K562 (cell line): ENCODE data around the gene JADE2. TPM values are rescaled to one million over a fixed set of nuclear protein-coding genes. Genes with fewer than 3 reads are reported as not detected.

Experiments used
- ATAC-seq: fragments of 200-7000 bp; cut with Tn5 transposase; 3 replicates; pipeline ENCODE4 v1.9.1; 2020; ENCODE audit warnings: moderate library complexity
- BruUV-seq: library from RNA; stranded (reverse); fragments of 400-500 nt; replicated peaks from 2 replicates; lab custom pipeline; 2021; lab: Mats Ljungman, UMichigan
- CTCF ChIA-PET: fragments of 300-600 bp; formaldehyde crosslinking; extraction: SDS; loops from one replicate; lab custom pipeline; 2021; ENCODE audit warnings: low intra/inter-chr PET ratio; lab: Yijun Ruan, JAX
- POLR2A ChIA-PET: fragments of 300-600, 350-650 bp; sonication (Branson Sonifier 250); formaldehyde crosslinking; extraction: SDS; loops from one replicate; lab custom pipeline; 2021; ENCODE audit warnings: antibody characterized with exemption, inconsistent platforms; lab: Yijun Ruan, JAX
- DNase-seq, 4 experiments: peaks; one replicate each; pipeline versions ENCODE4 v3.0.0 to v3.0.0-alpha.2; 2011 to 2018; ENCODE audit warnings: low spot score in 3 of 4, mixed read lengths in 3 of 4; ENCODE audit errors: extremely low read depth in 1 of 4
- FAIRE-seq: peaks from 2 replicates; lab custom pipeline; 2011; peaks lifted over from hg19 to GRCh38; lab: Jason Lieb, UNC
- H2AFZ ChIP-seq: 2 replicates; pipeline ENCODE4 v1.6.0; 2011; ENCODE audit warnings: low read depth, low read length, control low read depth, inconsistent platforms
- H3K27ac ChIP-seq: fragments of 200-600 bp; 3 replicates; pipeline ENCODE4 v1.8.0; 2011; ENCODE audit warnings: low read depth, mild to moderate bottlenecking, control low read depth, inconsistent platforms, low read length, moderate library complexity, mixed read lengths; ENCODE audit errors: extremely low read depth
- H3K27me3 ChIP-seq, 2 experiments: fragments of 300-600 bp in 1 of 2; 2 replicates in 1 of 2; 3 replicates in 1 of 2; pipeline versions ENCODE4 v1.6.0 to v1.8.0; 2011; ENCODE audit warnings: inconsistent platforms in 2 of 2, low read length in 2 of 2, mild to moderate bottlenecking in 1 of 2, mixed read lengths in 1 of 2, moderate library complexity in 1 of 2; ENCODE audit not compliant: control insufficient read depth in 2 of 2, insufficient read depth in 2 of 2
- H3K36me3 ChIP-seq: fragments of 300-600 bp; 3 replicates; pipeline ENCODE4 v1.8.0; 2011; ENCODE audit warnings: mild to moderate bottlenecking, low read length, inconsistent platforms; ENCODE audit not compliant: control insufficient read depth, insufficient read depth
- H3K4me1 ChIP-seq, 2 experiments: fragments of 200-600 bp in 1 of 2; replicated peaks in 1 of 2; 2 replicates in 1 of 2; 3 replicates in 1 of 2; pipeline versions ENCODE4 v1.5.1 to v1.8.0; 2011; ENCODE audit warnings: inconsistent platforms in 2 of 2, low read length in 2 of 2, mild to moderate bottlenecking in 1 of 2, mixed read lengths in 1 of 2, moderate library complexity in 1 of 2; ENCODE audit not compliant: control insufficient read depth in 2 of 2, insufficient read depth in 2 of 2
- H3K4me2 ChIP-seq: 2 replicates; pipeline ENCODE4 v1.6.1; 2011; ENCODE audit warnings: low read length, control low read depth, inconsistent platforms, mixed read lengths; ENCODE audit not compliant: insufficient read depth
- H3K4me3 ChIP-seq: fragments of 200-600 bp; sonication (generic), shearing (Covaris generic); 2 replicates; pipeline ENCODE4 v1.5.1; 2016; ENCODE audit warnings: control low read depth, inconsistent platforms
- H3K79me2 ChIP-seq: fragments of 200-600 bp; 3 replicates; pipeline ENCODE4 v1.8.0; 2011; ENCODE audit warnings: low read length, inconsistent platforms; ENCODE audit not compliant: control insufficient read depth, insufficient read depth
- H3K9ac ChIP-seq, 2 experiments: 2 replicates each; pipeline versions ENCODE4 v1.6.0 to v1.6.1; 2011; ENCODE audit warnings: low read depth in 2 of 2, low read length in 2 of 2, control low read depth in 1 of 2, inconsistent platforms in 1 of 2, mild to moderate bottlenecking in 1 of 2, mixed read lengths in 1 of 2; ENCODE audit not compliant: insufficient read depth in 1 of 2
- H3K9me1 ChIP-seq: one replicate; pipeline ENCODE4 v1.6.0; 2011; ENCODE audit warnings: inconsistent platforms, mild to moderate bottlenecking, low read length, moderate library complexity; ENCODE audit not compliant: control insufficient read depth, insufficient read depth
- H3K9me3 ChIP-seq: replicated peaks from 2 replicates; pipeline ENCODE4 v1.5.1; 2011; ENCODE audit warnings: low read depth, low read length, inconsistent platforms; ENCODE audit not compliant: control insufficient read depth, insufficient read depth
- H4K20me1 ChIP-seq: replicated peaks from 2 replicates; pipeline ENCODE4 v1.6.1; 2011; ENCODE audit warnings: low read length, inconsistent platforms, mixed read lengths; ENCODE audit not compliant: control insufficient read depth, insufficient read depth
- BCL6 ChIP-seq: fragments of 250-450 bp; sonication (Bioruptor Pico); IDR thresholded peaks from 2 replicates; pipeline ENCODE4 v1.4.0; 2020
- BCOR ChIP-seq: fragments of 450-650 bp; IDR thresholded peaks from 2 replicates; pipeline ENCODE4 v1.6.1; 2016
- BRD9 ChIP-seq: fragments of 450-650 bp; IDR thresholded peaks from 2 replicates; pipeline ENCODE4 v1.6.1; 2018; ENCODE audit warnings: low read depth; ENCODE audit not compliant: partially characterized antibody
- EHMT2 ChIP-seq: fragments of 450-650 bp; IDR thresholded peaks from 2 replicates; pipeline ENCODE4 v1.6.1; 2018; ENCODE audit warnings: antibody characterized with exemption
- FUS ChIP-seq: fragments of 200-400 bp; formaldehyde crosslinking; optimal IDR thresholded peaks from 2 replicates; pipeline ENCODE3; 2017; ENCODE audit warnings: low read depth, low read length
- JUND ChIP-seq, 2 experiments: IDR thresholded peaks; 2 replicates in 1 of 2; 3 replicates in 1 of 2; pipeline ENCODE4 v1.6.1; 2011; ENCODE audit warnings: borderline replicate concordance in 2 of 2, low read depth in 2 of 2, low read length in 2 of 2, improper control_type of control experiment in 1 of 2, missing biosample characterization in 1 of 2, missing genetic modification characterization in 1 of 2, missing genetic modification reagents in 1 of 2
- NFIC ChIP-seq: fragments of 450-650 bp; IDR thresholded peaks from 2 replicates; pipeline ENCODE4 v1.6.1; 2017; ENCODE audit warnings: mild to moderate bottlenecking, inconsistent platforms
- SAFB ChIP-seq: fragments of 200-400 bp; formaldehyde crosslinking; IDR thresholded peaks from 2 replicates; pipeline ENCODE4 v1.6.1; 2017; ENCODE audit warnings: low read depth, low read length, borderline replicate concordance
- SIN3B ChIP-seq: fragments of 450-650 bp; IDR thresholded peaks from 2 replicates; pipeline ENCODE4 v1.6.1; 2017; ENCODE audit warnings: low read depth, mild to moderate bottlenecking, moderate library complexity
- SRSF7 ChIP-seq: fragments of 200-400 bp; formaldehyde crosslinking; optimal IDR thresholded peaks from 2 replicates; pipeline ENCODE3; 2017; ENCODE audit warnings: mild to moderate bottlenecking, low read depth, low read length
- TAF15 ChIP-seq: fragments of 200-400 bp; formaldehyde crosslinking; IDR thresholded peaks from 2 replicates; pipeline ENCODE4 v1.6.1; 2017; ENCODE audit warnings: mild to moderate bottlenecking, low read depth, low read length, moderate library complexity
- TAL1 ChIP-seq: fragments of 450-650 bp; IDR thresholded peaks from 2 replicates; pipeline ENCODE4 v1.6.1; 2016; ENCODE audit warnings: mild to moderate bottlenecking
- TEAD1 ChIP-seq, 2 experiments: fragments of 450-650 bp in 1 of 2; sonication (generic) in 1 of 2; formaldehyde crosslinking; IDR thresholded peaks; 2 replicates each; pipeline versions ENCODE4 v1.4.0 to v1.8.0; 2020 to 2022; ENCODE audit warnings: mild to moderate bottlenecking in 2 of 2, missing genetic modification reagents in 1 of 2
- TRIM25 ChIP-seq: fragments of 450-650 bp; IDR thresholded peaks from 2 replicates; pipeline ENCODE4 v1.7.0; 2016; ENCODE audit warnings: borderline replicate concordance
- ZNF224 ChIP-seq: sonication (generic); formaldehyde crosslinking; IDR thresholded peaks from 2 replicates; pipeline ENCODE4 v1.8.0; 2022; ENCODE audit warnings: mild to moderate bottlenecking, missing genetic modification reagents
- ZNF274 ChIP-seq: IDR thresholded peaks from 2 replicates; pipeline ENCODE4 v1.6.1; 2011; ENCODE audit warnings: low read depth, mild to moderate bottlenecking, low read length, moderate library complexity, borderline replicate concordance
- WGBS: fragments of 100-300 bp; shearing (Covaris generic); methylation state at CpG from one replicate; pipeline ENCODE4 v1.1.6; 2016; ENCODE audit warnings: low coverage, mixed read lengths; ENCODE audit not compliant: insufficient coverage; ENCODE audit errors: missing lambda C conversion rate; 5-methylcytosine and 5-hydroxymethylcytosine counted together
- in situ Hi-C: fragments of 300-500 bp; cut with MboI; formaldehyde crosslinking; loops from 4 replicates; pipeline ENCODE4 v1.15.0; 2018; ENCODE audit warnings: inconsistent platforms, mixed read lengths
- intact Hi-C: fragments of 100-400 bp; cut with micrococcal nuclease; formaldehyde crosslinking; loops from 2 replicates; pipeline ENCODE4 v1.14.2; 2022
- polyA plus RNA-seq, 8 experiments: library from polyadenylated mRNA; depleted of rRNA in 4 of 8; stranded (reverse) in 5 of 8; unstranded in 3 of 8; fragments of >200 nt; fragmentation: Nextera tagmentation in 2 of 8; fragmentation: Illumina TruSeq in 1 of 8; extraction: Ambion mirVana in 2 of 8; extraction: Trizol in 1 of 8; gene quantifications; 2 replicates each; pipeline versions ENCODE4 v1.2.1 to v1.2.3, GENCODE V29; 2011 to 2014; ENCODE audit warnings: inconsistent platforms in 1 of 8, missing spikeins in 1 of 8
- total RNA-seq, 7 experiments: library from RNA; depleted of rRNA in 6 of 7; stranded (reverse); fragments of >200 nt in 6 of 7; fragmentation: Illumina TruSeq in 2 of 7; extraction: Trizol in 2 of 7; gene quantifications; 2 replicates each; pipeline versions ENCODE4 v1.2.1 to v1.2.3, GENCODE V29; 2011 to 2021; ENCODE audit warnings: low replicate concordance in 1 of 7
- TF ChIP-seq, protein P1 (sequence below), 2 experiments: fragments of 450-650 bp in 1 of 2; sonication (generic) in 1 of 2; formaldehyde crosslinking in 1 of 2; IDR thresholded peaks in 1 of 2; conservative IDR thresholded peaks in 1 of 2; 2 replicates each; pipeline versions ENCODE4 v1.6.1 to v1.8.1; 2016 to 2023; ENCODE audit warnings: mild to moderate bottlenecking in 2 of 2, moderate library complexity in 2 of 2, inconsistent platforms in 1 of 2, missing genetic modification reagents in 1 of 2

JADE2 gene
- total and polyA plus RNA-seq, 9 of the 15 experiments (the other 6 are each of a cell fraction or from before 2014, with no cell fraction given), result 0.50 to 23.3 (median 9.1) TPM

DNA sequence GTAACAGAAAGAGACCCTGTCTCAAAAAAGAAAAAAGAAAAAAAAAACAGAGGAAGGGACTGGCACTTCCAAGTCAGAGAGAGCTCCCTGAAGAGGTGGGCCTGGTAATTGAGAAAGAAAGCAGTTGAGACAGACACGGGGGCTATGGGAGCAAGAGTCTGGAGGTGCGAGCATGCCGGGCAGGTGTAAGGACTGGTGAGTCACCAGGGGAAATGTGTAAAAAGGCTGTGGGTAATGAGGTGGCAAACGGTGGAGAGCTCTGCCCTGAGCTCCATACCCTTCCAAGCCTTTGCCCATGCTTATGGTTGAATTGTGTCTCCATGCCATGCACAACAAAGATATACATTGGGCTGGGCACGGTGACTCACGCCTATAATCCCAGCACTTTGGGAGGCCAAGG, 18.0 kb upstream of the JADE2 start:
- no peak overlapping the region for H2AFZ ChIP-seq
- H3K4me1 ChIP-seq, result peaks cover 45 to 60% of the 10 kb centered on the region in 2 experiments
- ATAC-seq, result no peak
- POLR2A ChIA-PET, result interaction anchor here (0.7 to 1.3 kb wide), 2 partner anchors 10 to 16 kb away, joined by 3 to 4 read pairs; no protein-coding TSS in a partner anchor
- H3K4me2 ChIP-seq, result no peak overlapping the region
- in situ Hi-C loops, result no loop called here
- H3K79me2 ChIP-seq, result no peaks in the 10 kb centered on the region
- no peaks in the 10 kb centered on the region for H3K36me3 ChIP-seq
- no peak overlapping the region for H3K27ac ChIP-seq
- DNase-seq, result no peak
- CTCF ChIA-PET, result no interaction called here
- FAIRE-seq, result no peak
- intact Hi-C loops, result no loop called here
- 75% methylated on average over 6 of the region's 6 CpGs for WGBS
- TF ChIP-seq TEAD1 (CRISPR knock-in tag; IDR thresholded peaks at IDR 0.05), result no peak
- TF ChIP-seq JUND (IDR thresholded peaks at IDR 0.05; ENCODE audit: borderline replicate concordance, low read depth, low read length), result no peak
- no peak for TF ChIP-seq JUND (tag; IDR thresholded peaks at IDR 0.05; ENCODE audit: borderline replicate concordance, low read depth, low read length)
- no peak for TF ChIP-seq ZNF224 (CRISPR knock-in tag)
- TF ChIP-seq BCOR, result no peak
- no peak for TF ChIP-seq EHMT2
- TF ChIP-seq ZNF274, result no peak
- TF ChIP-seq, protein P1, sequence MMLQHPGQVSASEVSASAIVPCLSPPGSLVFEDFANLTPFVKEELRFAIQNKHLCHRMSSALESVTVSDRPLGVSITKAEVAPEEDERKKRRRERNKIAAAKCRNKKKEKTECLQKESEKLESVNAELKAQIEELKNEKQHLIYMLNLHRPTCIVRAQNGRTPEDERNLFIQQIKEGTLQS (IDR thresholded peaks at IDR 0.05), result no peak
- TF ChIP-seq, protein P1 (CRISPR knock-in tag; conservative IDR thresholded peaks at IDR 0.05), result no peak
- no peak for TF ChIP-seq TAF15
- TF ChIP-seq BCL6, result no peak
- no peak for TF ChIP-seq TRIM25
- TF ChIP-seq TAL1, result no peak
- TF ChIP-seq FUS, result no peak
- TF ChIP-seq SRSF7, result no peak
- TF ChIP-seq BRD9, result no peak
- no peak for TF ChIP-seq SAFB
- no peak for TF ChIP-seq NFIC
- TF ChIP-seq SIN3B, result no peak
- TF ChIP-seq, all 486 proteins: peak for 0
- no peaks in the 10 kb centered on the region for H4K20me1 ChIP-seq
- no peaks in the 10 kb centered on the region for H3K9me3 ChIP-seq
- H3K9ac ChIP-seq, result no peak overlapping the region
- BruUV-seq, result no TSS peak
- H3K4me3 ChIP-seq, result no peak overlapping the region
- H3K9me1 ChIP-seq, result no peaks in the 10 kb centered on the region
- no peaks in the 10 kb centered on the region for H3K27me3 ChIP-seq
